ENCODE data around the gene ADCY10.

GRCh38 chr1:167795810-167796740, 117.9 kb downstream of the ADCY10 start:
- TF ChIP-seq CTCF (IDR thresholded peaks at IDR 0.05) (no peak), POLR2A (IDR thresholded peaks at IDR 0.05) (no peak)

Measured in adrenal gland (tissue), 5 donors.